Chondrocyte (in vitro differentiated cells): ENCODE results near the gene COL1A1. TPM values are rescaled to one million over a fixed set of nuclear protein-coding genes. Genes with fewer than 3 reads are reported as not detected.
A peak's percentile ranks its signal among the peaks of the same experiment; 100 is the strongest.

Source experiments
- DNase-seq: peaks from one replicate; pipeline ENCODE4 v3.0.0; 2021; ENCODE audit warnings: mixed read lengths, low spot score
- H3K27ac Mint-ChIP-seq: one replicate; pipeline ENCODE4 v1.8.0; 2021; ENCODE audit warnings: mild to moderate bottlenecking, moderate library complexity, mixed read lengths; ENCODE audit not compliant: unreplicated experiment
- H3K27me3 Mint-ChIP-seq: 2 replicates; pipeline ENCODE4 v1.8.0; 2021; ENCODE audit warnings: low read depth, mixed read lengths
- H3K36me3 Mint-ChIP-seq: 2 replicates; pipeline ENCODE4 v1.8.0; 2021; ENCODE audit warnings: low read depth, mixed read lengths
- H3K4me1 Mint-ChIP-seq: 2 replicates; pipeline ENCODE4 v1.8.0; 2021; ENCODE audit warnings: low read depth, mild to moderate bottlenecking, mixed read lengths
- H3K4me3 Mint-ChIP-seq: one replicate; pipeline ENCODE4 v1.8.0; 2021; ENCODE audit warnings: mild to moderate bottlenecking, moderate library complexity, mixed read lengths; ENCODE audit not compliant: unreplicated experiment
- H3K9me3 Mint-ChIP-seq: 2 replicates; pipeline ENCODE4 v1.8.0; 2021; ENCODE audit warnings: low read depth, mixed read lengths
- total RNA-seq: library from RNA; stranded (reverse); gene quantifications from 3 replicates; pipeline ENCODE4 v1.2.1, GENCODE V29; 2021
- TF ChIP-seq, protein P1 (sequence below): fragments of 200-600 bp; sonication (generic); IDR thresholded peaks from 2 replicates; pipeline ENCODE4 v1.5.0; 2021; ENCODE audit warnings: antibody characterized with exemption, mild to moderate bottlenecking, moderate library complexity

COL1A1 gene
- total RNA-seq, 1 donor from 2014 or later: 35,333 TPM

DNA sequence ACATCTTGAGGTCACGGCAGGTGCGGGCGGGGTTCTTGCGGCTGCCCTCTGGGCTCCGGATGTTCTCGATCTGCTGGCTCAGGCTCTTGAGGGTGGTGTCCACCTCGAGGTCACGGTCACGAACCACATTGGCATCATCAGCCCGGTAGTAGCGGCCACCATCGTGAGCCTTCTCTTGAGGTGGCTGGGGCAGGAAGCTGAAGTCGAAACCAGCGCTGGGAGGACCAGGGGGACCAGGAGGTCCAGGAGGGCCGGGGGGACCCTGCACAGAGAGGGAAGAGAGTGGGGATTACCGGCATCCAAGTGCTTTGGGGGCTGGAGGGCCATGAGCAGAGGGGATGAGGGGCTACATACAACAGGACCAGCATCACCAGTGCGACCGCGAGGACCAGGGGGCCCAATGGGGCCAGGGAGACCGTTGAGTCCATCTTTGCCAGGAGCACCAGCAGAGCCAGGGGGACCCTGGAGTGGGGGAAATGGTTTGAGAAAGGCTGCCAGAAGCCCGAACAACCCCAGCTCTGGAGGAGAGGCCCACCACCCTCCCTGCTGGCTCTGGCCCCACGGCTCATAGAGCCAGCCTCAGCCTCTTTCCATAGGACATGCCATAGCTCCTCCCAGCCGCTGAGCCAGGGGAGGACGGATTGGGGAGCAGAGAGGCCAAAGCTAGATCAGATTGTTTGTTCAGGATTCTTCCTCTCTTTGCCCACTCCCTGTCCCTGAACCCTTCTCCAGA, 14.6 kb downstream of the COL1A1 start:
- no peak for DNase-seq
- Mint-ChIP-seq H3K4me1 (peaks cover 98% of the 10 kb centered on the region), H3K4me3 (peak overlapping the region; percentile 55)

DNA sequence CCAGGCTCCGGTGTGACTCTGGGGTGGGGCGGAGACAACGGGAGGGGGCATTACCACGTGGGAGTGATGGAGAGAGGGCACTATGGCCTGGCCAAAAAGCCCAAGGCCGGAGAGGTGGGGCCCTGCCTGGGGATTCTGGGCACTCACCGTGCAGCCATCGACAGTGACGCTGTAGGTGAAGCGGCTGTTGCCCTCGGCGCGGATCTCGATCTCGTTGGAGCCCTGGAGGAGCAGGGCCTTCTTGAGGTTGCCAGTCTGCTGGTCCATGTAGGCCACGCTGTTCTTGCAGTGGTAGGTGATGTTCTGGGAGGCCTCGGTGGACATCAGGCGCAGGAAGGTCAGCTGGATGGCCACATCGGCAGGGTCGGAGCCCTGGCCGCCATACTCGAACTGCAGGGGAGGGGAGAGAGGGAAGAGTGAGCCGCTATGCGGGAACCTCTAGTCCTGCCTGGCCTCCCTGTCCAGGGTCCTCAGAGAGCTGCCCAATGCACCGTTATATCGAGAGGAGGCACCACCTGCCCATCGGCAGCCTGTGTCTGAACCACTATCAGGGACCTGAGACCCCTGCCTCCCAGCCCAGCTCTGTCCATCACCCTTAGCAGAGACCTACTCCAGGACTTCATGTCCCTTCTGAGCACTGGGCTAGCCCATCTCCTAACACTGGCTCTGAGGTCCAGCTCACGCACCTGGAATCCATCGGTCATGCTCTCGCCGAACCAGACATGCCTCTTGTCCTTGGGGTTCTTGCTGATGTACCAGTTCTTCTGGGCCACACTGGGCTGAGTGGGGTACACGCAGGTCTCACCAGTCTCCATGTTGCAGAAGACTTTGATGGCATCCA, 15.6 kb downstream of the COL1A1 start:
- TF ChIP-seq, protein P1, sequence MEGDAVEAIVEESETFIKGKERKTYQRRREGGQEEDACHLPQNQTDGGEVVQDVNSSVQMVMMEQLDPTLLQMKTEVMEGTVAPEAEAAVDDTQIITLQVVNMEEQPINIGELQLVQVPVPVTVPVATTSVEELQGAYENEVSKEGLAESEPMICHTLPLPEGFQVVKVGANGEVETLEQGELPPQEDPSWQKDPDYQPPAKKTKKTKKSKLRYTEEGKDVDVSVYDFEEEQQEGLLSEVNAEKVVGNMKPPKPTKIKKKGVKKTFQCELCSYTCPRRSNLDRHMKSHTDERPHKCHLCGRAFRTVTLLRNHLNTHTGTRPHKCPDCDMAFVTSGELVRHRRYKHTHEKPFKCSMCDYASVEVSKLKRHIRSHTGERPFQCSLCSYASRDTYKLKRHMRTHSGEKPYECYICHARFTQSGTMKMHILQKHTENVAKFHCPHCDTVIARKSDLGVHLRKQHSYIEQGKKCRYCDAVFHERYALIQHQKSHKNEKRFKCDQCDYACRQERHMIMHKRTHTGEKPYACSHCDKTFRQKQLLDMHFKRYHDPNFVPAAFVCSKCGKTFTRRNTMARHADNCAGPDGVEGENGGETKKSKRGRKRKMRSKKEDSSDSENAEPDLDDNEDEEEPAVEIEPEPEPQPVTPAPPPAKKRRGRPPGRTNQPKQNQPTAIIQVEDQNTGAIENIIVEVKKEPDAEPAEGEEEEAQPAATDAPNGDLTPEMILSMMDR: no peak
- Mint-ChIP-seq H3K27ac (peak overlapping the region; percentile 99), H3K36me3 (peaks cover 61% of the 10 kb centered on the region), H3K4me1 (peaks cover 98% of the 10 kb centered on the region), H3K27me3 (no peaks in the 10 kb centered on the region), H3K9me3 (no peaks in the 10 kb centered on the region), H3K4me3 (peak overlapping the region; percentile 57)
- no peak for DNase-seq

More for the DNA sequence above, 14.6 kb downstream of the COL1A1 start:
- TF ChIP-seq, protein P1: peak; percentile 5
- Mint-ChIP-seq H3K36me3 (peaks cover 65% of the 10 kb centered on the region), H3K27me3 (no peaks in the 10 kb centered on the region), H3K9me3 (no peaks in the 10 kb centered on the region), H3K27ac (peak overlapping the region; percentile 99)

DNA sequence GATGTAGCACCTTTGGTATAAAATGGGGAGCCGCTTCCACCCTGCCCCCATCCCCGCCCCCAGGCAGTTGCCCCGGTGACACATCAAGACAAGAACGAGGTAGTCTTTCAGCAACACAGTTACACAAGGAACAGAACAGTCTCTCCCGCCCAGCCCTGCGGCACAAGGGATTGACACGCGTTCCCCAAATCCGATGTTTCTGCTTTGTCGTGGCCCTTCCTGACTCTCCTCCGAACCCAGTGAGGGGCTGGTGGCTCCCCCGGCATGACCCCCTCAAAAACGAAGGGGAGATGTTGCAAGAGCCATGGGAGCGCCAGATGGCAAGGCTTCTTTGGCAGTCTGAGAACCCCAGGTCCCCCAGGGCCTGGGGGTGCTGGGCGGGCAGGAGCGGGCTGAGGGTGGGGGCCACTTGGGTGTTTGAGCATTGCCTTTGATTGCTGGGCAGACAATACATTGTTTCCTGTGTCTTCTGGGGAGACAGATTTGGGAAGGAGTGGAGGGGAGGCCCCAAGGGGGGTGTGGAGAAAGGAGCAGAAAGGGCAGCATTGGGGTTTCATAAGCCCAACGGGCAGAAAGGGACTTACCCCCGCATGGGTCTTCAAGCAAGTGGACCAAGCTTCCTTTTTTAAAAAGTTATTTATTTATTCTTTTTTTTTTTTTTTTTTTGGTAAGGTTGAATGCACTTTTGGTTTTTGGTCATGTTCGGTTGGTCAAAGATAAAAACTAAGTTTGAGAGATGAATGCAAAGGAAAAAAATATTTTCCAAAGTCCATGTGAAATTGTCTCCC, 16.6 kb downstream of the COL1A1 start:
- Mint-ChIP-seq H3K4me3 (peak overlapping the region; percentile 57), H3K36me3 (peaks cover 54% of the 10 kb centered on the region), H3K4me1 (peaks cover 98% of the 10 kb centered on the region), H3K27me3 (no peaks in the 10 kb centered on the region), H3K9me3 (no peaks in the 10 kb centered on the region), H3K27ac (peak overlapping the region; percentile 99)
- DNase-seq: peak; percentile 79
- TF ChIP-seq, protein P1: no peak

DNA sequence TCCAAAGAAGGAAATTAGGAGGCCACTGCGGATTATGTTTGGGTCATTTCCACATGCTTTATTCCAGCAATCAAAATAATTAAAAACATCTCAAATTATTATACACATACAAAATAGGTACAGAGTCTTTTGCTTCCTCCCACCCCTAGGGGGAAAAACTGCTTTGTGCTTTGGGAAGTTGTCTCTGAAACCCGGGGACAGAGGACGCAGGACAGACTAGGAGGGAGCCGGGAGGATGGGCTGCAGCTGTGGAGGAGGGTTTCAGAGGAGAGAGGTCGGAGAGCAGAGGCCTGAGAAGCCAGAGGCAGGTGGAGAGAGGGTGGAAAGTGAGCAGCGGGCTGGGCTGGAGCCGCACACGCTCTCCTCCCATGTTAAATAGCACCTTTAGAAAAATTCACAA, 17.4 kb downstream of the COL1A1 start:
- Mint-ChIP-seq H3K27me3 (no peaks in the 10 kb centered on the region), H3K4me1 (peaks cover 97% of the 10 kb centered on the region), H3K27ac (peak overlapping the region; percentile 99), H3K36me3 (peaks cover 50% of the 10 kb centered on the region), H3K9me3 (no peaks in the 10 kb centered on the region), H3K4me3 (peak overlapping the region; percentile 26)
- TF ChIP-seq, protein P1: peak; percentile 65
- DNase-seq: peak; percentile 72
